Activated CD4-positive, CD25-positive, alpha-beta regulatory T cell treated with anti-CD3 and anti-CD28 coated beads, Interleukin-2, amount 50 U/mL, for 72 hours (primary cell): ENCODE results near the gene MCF2L.
A peak's percentile ranks its signal among the peaks of the same experiment; 100 is the strongest.

ENCODE experiments used
- DNase-seq: peaks from one replicate; pipeline ENCODE4 v3.0.0; 2021

Gene MCF2L

DNA sequence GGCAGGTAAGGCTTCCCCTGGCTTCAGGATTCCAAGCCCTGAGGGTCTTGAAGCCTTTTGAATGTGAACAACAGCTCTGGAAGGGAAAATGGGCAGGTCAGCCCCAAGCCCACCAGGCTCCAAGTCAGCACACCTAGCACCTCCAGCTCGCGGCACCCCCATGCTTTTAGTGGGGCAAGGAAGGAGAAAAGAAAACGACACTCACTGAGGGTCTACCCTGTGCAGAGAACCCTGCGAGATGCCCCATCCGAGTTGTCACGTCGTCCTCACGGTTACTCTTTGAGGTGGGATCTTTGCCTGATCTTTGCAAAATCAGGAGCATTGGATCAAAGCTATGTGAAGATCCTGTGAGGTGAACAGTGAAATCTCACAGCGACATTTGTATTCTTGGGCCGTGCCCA, 147.9 kb downstream of the MCF2L start:
- peak; percentile 16 for DNase-seq

DNA sequence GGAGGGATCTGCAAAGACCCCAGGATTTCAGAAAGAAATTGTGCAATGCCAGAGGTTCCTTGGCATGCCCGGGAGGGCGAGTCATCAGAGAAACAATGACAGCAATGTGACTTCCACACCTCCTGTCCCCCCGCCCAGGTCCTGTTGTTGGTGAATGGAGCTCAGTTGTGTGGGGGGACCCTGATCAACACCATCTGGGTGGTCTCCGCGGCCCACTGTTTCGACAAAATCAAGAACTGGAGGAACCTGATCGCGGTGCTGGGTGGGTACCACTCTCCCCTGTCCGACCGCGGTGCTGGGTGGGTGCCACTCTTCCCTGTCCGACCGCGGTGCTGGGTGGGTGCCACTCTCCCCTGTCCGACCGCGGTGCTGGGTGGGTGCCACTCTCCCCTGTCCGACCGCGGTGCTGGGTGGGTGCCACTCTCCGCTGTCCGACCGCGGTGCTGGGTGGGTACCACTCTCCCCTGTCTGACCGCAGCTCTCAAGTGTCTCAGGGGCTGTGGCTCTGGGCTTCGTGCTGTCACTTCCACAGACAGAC, 148.4 kb downstream of the MCF2L start:
- peak; percentile 8 for DNase-seq

DNA sequence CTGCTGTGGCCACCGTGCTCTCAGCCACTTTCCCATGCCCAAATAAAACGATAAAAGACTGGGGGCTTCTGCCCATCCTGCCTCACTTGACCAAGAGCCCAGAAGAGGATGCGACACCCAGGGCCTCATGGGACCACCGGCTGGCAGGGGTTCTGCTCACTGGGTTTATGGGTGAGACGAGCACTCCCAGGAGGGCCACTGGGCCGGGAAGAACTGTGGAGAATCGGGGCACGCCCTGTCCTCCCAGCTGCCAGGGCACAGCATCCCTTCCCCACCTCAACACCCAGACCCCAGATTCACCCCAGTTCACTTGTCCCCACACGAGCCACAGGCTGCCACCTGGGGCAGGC, 148.9 kb downstream of the MCF2L start:
- DNase-seq, result peak; percentile 17

DNA sequence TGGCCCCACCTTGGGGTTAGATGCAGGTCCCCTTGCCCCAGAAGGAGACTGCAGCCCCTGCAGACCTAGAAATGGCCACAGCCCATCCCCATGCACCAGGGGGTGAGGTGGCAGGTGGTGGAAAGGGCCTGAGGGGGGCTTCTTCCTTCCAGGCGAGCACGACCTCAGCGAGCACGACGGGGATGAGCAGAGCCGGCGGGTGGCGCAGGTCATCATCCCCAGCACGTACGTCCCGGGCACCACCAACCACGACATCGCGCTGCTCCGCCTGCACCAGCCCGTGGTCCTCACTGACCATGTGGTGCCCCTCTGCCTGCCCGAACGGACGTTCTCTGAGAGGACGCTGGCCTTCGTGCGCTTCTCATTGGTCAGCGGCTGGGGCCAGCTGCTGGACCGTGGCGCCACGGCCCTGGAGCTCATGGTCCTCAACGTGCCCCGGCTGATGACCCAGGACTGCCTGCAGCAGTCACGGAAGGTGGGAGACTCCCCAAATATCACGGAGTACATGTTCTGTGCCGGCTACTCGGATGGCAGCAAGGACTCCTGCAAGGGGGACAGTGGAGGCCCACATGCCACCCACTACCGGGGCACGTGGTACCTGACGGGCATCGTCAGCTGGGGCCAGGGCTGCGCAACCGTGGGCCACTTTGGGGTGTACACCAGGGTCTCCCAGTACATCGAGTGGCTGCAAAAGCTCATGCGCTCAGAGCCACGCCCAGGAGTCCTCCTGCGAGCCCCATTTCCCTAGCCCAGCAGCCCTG, 149.4 kb downstream of the MCF2L start:
- peak; percentile 25 for DNase-seq

DNA sequence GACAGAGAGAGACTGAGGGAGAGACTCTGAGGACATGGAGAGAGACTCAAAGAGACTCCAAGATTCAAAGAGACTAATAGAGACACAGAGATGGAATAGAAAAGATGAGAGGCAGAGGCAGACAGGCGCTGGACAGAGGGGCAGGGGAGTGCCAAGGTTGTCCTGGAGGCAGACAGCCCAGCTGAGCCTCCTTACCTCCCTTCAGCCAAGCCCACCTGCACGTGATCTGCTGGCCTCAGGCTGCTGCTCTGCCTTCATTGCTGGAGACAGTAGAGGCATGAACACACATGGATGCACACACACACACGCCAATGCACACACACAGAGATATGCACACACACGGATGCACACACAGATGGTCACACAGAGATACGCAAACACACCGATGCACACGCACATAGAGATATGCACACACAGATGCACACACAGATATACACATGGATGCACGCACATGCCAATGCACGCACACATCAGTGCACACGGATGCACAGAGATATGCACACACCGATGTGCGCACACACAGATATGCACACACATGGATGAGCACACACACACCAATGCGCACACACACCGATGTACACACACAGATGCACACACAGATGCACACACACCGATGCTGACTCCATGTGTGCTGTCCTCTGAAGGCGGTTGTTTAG, 150.3 kb downstream of the MCF2L start:
- DNase-seq, result peak; percentile 17

DNA sequence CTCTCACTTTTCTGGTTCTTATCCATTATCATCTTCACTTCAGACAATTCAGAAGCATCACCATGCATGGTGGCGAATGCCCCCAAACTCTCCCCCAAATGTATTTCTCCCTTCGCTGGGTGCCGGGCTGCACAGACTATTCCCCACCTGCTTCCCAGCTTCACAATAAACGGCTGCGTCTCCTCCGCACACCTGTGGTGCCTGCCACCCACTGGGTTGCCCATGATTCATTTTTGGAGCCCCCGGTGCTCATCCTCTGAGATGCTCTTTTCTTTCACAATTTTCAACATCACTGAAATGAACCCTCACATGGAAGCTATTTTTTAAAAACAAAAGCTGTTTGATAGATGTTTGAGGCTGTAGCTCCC, 150.8 kb downstream of the MCF2L start:
- DNase-seq, result no peak

DNA sequence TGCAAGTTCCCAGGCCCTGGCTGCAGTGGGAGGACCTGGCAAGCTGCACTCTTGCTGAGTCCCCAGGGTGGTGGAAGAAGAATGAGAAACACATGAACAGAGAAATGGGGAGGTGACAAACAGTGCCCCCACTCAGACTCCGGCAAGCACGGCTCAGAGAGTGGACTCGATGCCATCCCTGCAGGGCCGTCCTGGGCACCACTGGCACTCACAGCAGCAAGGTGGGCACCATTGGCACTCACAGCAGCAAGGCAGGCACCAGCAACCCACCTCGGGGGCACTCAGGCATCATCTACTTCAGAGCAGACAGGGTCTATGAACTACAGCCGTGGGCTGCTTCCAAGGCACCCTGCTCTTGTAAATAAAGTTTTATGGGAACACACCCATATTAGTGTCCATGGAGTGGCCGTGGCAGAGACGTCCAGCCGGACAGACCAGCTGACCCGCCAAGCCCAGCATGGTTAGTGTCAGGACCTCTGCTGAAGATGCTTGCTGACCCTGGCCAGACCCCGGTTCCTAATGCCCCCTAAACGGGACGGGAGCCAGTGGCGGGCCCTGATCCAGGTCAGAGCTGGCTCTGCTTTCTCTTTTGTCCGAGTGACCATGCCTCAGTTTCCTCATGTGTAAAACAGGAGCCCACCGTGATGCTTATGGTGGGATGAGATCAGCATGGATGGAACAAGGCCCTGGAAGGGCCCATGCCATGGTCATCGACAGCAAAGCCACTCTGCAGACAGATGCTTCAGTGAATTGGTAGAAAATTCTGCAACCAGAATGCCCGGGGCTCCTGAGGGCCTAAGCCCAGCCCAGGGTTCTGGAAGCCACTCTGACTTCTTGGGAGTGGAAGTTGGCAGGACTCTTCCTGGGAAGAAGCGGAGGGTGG, 151.5 kb downstream of the MCF2L start:
- peak; percentile 14 for DNase-seq

DNA sequence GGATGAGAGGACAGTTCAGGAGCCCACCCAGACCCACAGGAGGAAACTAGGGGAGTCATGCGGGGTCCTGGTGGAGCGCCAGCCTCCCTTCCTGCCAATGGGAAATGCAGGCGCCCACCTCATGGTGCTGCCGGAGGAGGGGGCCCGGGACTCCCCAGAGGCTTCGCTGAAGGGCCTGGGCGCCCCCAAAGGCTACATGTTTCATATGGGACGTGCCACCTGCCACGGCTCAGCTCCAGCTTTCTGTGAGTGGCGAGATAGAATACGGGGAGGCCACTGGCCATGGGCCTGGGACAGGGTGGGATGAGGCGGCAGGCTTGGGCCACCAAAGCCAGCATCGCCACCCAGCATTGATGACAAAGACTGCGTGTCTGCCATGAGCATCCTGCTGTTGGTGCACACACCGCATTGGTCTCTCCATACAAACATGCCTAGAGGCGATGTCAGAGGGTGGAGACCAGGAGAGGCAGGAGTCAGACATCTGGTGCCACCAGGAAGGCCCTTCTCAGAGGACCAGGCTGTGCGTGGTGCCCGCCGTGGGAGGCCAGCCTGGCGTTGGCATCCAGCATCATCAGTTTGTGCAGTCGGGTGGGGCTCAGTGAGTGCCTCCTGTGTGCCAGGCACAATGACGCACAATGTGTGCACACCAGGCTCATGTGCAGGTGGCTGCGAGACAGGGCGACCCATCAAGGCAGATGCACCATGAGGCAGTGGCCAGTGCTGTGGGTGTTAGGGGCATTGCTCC, 152.3 kb downstream of the MCF2L start:
- peak; percentile 15 for DNase-seq

DNA sequence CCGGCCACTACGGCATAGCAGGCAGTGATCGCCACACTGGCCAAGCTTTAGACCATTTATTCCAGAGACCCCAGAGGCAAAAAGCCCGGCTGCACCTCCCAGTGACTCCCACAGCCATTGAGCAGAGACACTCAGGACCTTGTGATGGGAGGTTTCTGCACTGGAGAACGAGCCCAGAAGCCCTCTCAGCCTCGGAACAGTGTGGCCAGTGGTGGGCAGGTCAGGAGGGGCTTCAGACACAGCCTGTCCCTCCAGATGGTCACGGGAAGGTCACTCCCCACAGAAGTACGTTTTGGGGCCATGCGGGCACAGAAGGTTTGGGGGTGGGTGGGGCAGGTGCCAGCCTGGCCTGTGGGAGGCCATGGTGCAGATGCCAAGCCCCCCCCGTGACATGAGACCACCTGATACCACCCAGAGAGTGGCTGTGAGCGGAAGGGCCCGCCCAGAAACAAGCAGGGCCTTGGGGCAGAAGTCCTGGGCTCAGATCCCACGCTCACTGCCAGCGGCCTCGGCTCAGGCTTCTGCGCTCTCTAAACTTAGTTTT, 153.0 kb downstream of the MCF2L start:
- DNase-seq, result peak; percentile 11

DNA sequence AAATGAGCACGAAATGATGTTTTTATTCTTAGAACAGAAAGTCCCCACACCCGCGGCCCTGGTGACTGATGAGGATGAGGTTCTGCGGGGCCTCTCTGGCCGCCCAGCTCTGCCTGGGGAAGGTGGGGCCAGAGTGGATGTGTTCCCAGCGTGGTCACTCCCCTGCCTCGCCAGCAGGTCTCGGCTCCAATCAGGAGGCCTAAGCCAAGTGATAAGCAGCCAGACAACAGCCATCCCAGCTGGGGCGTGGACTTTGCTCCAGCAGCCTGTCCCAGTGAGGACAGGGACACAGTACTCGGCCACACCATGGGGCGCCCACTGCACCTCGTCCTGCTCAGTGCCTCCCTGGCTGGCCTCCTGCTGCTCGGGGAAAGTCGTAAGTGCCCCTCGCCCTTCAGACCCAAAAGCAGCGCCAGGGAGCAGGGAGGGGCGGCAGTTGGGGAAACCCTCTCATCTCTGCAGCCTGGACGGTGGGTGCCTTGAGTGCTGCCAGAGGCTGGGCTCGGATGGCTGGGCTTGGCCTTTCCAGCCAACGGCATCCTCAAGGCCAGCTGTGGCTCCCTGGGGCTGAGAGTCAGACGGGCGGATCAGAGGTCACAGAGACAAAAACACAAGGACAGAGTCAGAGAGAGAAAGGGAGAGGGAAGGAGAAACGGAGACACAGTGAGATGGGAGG, 153.7 kb downstream of the MCF2L start, which contains the start of gene F10:
F10 (plus strand) TSS at position 250 of the 676 bp plus-strand sequence; CDS start at position 307, 57 bp downstream.
- DNase-seq, result peak; percentile 23

DNA sequence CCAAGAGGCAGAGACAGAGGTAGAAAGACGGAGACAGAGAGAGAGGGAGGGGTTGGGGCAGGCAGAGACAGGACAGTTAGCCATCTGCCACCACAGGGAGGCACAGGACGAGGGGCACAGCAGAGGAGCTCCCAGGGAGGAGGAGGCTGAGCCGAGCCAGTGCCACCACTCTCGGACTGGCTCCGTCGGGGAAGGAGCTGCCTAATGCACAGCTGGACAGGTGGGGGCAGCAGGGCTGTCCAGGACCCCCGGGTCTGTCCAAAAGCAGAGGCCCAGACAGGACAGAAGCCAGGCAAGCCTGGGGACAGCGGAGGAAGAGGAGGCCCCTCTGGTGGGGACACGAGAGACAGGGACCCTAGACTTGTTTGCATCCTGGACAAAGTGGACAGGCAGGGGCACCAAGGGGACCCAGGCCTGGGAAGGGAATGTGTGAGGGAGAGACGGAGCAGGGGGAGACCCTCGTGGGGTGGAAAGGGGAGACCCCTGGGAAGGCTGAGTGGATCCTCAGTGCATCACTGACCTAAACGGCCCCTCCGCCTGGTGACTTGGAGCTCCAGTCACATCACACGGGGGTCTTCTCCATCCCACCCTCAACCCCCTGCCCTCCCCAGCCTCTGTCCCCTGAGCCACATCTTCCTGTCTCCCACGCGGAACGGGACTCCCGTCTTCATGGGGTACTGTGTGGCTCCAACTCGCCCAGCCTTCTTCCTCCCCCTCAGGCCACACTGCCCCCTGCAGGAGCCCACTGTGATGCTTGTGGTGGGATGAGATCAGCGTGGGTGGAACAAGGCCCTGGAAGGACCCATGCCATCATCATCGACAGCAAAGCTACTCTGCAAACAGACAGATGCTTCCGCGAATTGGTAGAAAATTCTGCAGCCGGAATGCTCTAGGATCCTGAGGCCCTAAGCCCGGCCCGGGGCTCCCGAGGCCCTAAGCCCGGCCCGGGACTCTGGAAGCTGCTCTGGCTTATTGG, 154.5 kb downstream of the MCF2L start:
- DNase-seq, result peak; percentile 26

DNA sequence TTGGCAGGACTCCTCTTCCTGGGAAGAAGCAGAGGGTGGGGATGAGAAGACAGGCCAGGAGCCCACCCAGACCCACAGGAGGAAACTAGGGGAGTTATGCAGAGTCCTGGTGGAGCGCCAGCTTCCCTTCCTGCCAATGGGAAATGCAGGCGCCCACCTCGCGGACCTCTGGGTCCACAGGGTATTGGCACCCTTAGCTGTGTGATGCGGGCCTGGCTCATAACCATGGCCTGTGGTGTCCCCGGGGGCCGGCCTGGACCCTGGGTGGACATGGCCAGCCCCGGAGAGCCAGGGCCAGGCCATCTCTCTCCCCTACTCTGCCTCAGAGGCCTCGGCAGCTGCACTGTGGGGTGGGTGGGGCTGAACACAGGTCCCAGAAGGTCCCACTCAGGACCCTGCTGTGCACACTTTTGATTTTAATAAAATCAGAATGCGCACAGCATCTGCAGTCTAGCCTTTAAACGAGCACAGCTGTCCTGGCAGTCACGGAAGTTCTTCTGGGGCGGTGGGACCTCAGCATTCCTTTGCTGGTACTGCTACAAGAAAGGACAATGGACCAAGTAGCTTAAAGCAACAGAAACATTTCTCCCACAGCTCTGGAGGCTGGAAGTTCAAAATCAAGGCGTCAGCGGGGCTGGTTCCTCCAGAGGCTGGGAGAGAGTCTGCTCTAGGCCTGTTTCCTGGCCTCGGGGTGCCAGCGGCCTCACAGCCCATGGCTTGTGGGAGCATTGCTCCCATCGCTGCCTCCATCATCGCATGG, 155.4 kb downstream of the MCF2L start:
- peak; percentile 17 for DNase-seq

DNA sequence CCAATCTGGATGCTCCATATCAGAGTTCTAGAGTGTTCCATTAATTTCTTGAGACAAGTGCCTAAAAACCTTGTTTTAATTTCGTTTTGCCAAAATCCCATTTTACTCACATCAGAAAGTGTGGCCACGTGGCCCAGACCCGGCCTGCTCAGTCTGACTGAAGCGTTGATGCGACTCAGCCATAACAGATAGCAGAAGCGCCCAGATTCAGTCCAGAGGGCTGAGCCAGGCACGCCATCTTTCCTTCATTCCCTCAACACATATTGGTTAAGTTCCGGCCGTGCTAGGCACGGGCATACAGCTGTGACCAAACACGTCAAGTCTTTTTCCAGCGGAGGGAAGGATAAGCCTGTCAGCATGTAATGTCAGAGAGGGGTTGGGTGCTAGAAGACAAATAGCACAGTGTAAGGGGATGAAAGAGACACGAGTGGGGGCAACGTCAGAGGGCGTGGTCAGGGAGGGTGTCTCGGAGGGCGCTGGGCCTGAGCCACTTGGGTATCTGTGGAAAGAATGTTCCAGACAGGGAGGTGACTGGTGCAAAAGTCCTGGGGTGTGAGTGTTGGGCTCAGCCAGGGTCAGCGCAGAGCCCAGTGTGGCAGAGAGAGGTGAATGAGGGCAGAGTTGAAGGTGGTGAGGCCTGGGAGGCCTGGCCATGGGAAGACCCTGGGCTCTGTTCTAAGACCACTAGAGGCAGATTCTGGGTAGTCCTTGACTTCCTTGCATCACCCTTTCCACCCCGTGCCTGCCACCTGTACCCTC, 156.7 kb downstream of the MCF2L start:
- DNase-seq, result peak; percentile 20

DNA sequence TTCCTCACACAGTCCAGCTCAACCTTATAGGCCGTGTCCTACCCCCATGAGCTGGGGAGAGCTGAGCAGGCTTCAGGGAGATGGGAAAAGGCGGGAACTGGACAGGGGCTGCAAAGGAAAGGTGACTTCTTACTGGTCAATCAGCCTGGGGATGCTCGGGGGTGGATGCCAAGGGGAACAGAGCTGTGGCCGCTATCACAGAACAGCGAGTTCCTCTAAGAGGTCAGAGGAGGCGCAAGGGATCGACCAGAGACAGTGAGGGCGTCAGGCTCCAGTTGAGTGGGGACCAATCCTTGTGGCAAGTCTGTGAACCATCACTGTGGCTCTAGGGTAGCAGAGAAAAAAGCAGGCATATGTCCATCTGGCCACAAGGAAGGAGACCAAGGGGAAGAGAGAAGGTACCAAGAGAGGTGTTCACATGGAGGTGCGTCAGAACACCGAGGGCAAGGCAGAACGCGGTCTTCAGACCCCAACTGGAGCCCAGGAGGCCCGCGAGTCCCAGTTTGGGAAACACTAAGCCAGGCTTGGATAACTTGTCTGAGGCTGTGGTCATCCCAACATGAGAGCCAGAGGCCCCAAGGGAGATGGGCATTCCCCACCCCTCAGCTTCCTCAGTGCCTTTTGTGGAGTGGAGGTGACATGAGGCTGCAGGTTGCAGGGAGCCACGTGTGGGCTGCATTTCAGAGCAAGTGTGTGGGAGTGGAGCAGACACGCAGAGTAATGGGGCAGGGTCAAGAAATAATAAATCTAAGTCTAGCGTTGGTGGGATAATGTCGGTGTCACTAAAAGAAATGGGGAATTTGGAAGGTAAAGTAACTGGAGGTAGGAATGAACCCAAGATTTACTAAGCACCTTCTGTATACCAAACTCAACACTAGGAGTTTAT, 157.5 kb downstream of the MCF2L start:
- DNase-seq, result peak; percentile 21

DNA sequence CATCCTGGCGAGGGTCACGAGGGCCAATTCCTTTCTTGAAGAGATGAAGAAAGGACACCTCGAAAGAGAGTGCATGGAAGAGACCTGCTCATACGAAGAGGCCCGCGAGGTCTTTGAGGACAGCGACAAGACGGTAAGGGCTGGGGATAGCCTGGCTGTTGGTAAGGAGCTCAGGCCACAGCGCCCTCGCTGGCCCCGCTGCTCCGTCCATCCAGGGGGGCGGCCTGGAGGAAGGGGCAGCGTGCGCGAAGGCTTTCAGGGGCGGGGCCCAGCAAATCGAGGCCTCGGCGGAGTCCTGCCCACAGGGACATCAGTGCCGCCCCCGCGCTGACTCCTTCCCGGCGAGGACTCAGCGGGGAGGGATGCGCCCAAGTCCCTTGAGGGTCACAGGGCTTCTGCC, 160.5 kb downstream of the MCF2L start:
- no peak for DNase-seq

DNA sequence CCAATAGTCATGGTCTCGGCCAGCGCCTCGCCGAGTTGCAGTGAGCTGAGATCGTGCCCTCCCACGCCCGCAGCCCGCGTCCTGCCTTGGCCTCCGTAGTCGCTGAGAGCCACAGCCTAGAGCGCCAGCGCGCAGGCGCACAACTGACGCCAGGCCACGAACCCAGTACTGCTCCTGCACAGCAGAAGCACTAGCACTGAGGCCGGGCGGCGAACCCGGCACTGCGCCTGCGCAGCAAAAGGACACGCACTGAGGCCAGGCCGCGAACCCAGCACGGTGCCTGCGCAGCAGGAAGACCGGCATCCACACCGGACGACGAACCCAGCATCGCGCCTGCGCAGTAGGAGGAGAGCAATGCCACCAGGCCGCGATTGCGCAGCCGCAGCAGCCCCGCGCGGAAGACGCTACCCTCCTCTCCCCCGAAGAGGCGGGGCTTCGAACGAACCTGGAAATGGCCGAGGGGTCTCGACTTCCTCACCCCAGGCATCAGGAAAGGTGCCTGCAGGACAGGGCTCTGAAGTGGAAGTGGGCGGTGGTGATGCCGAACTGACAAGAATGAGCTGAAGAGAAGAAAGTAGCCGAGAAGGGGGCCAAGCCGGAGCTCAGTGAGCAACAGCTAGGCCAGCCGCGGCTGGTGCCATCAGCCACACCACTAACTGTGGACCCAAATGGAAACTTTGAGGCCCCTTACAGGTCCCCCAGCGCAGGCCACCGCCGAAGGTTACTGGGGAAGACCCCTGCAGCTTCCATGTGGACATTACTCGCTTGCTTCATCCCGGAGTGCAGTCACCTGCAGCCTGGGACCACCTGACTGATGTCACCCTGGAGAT, 161.1 kb downstream of the MCF2L start:
- DNase-seq, result peak; percentile 63

DNA sequence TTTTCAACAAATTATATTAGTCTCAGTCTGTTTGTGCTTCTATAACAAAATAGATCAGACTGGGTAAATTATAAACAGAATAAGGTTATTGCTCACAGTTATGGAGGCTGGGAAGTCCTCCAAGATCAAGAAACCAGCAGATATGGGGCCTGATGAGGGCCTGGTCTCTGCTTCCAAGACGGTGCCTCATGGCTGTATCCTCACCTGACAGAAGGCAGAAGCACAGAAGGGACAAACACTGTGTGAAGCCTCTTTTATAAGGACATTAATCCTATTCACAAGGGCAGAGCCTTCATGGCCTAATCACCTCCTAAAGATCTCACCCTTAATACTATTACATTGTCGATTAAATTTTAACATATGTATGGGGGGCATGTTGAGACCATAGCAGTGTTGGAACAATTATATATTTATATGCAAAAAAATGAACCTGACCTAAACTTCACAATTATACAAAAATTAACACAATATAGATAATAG, 166.3 kb downstream of the MCF2L start:
- no peak for DNase-seq
